Muscle of arm (tissue), 12 donors: ENCODE data around the gene DENND1A. TPM values are rescaled to one million over a fixed set of nuclear protein-coding genes. Genes with fewer than 3 reads are reported as not detected.
"Not testable (repeated sequence)": the region's sequence is repeated elsewhere in the genome, so short reads cannot be mapped to it uniquely, and the experiment has no call there.

ENCODE experiments used
- DNase-seq: peaks from one replicate; pipeline ENCODE4 v3.0.0-alpha.2; 2013
- polyA plus RNA-seq, 12 donors: library from polyadenylated mRNA; unstranded; fragments of 120-200 nt; gene quantifications; one replicate each; pipeline ENCODE4 v1.2.1, GENCODE V29; 2013; ENCODE audit not compliant: insufficient read length in 12 of 12

DENND1A gene
- polyA plus RNA-seq, 12 donors, result 12.7 to 19.4 (median 13.7) TPM; not detected in 1

GRCh38 chr9:123739902-123740301 lies 190.0 kb downstream of the DENND1A start:
- DNase-seq, result no peak

DNA sequence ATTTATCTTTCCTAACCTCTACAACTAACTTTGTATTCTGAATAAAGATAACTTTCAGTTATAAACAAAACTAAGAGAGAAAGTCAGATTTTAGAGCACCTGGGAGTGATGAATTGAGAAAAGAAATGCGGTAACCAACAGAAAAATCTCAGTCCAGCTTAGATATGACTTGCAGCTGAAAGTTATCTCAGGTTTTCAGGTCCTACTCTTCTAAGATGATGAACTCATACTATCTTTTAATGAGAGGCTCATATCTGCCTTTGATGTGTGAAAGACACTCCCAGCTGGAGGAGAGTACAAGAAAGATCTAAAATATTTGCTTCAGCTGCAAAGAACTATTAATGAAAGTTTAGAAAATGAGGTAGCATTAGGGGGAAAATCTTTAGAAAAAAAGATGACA lies 190.5 kb downstream of the DENND1A start:
- no peak for DNase-seq

GRCh38 chr9:123738648-123739047 lies 191.3 kb downstream of the DENND1A start:
- no peak for DNase-seq

- no peak for DNase-seq
Observed at GRCh38 chr9:123735376-123735775, 194.6 kb downstream of the DENND1A start.

DNA sequence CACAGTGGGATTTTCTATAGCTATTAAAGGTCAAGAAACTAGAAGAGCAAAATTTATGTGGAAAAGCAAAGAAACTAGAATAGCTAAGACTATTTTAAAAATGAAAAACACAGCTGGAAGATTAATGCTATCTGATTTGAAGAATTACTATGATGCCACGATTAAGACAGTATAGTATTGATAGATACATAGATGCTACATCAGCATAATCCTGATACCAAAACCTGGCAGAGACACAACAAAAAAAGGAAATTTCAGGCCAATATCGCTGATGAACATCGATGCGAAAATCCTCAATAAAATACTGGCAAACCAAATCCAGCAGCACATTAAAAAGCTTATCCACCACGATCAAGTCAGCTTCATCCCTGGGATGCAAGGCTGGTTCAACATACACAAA lies 201.4 kb downstream of the DENND1A start:
- not testable (repeated sequence) for DNase-seq

- no peak for DNase-seq
Observed at GRCh38 chr9:123727332-123727731, 202.6 kb downstream of the DENND1A start.

GRCh38 chr9:123725389-123725788 lies 204.5 kb downstream of the DENND1A start:
- peak; percentile 23 for DNase-seq

DNA sequence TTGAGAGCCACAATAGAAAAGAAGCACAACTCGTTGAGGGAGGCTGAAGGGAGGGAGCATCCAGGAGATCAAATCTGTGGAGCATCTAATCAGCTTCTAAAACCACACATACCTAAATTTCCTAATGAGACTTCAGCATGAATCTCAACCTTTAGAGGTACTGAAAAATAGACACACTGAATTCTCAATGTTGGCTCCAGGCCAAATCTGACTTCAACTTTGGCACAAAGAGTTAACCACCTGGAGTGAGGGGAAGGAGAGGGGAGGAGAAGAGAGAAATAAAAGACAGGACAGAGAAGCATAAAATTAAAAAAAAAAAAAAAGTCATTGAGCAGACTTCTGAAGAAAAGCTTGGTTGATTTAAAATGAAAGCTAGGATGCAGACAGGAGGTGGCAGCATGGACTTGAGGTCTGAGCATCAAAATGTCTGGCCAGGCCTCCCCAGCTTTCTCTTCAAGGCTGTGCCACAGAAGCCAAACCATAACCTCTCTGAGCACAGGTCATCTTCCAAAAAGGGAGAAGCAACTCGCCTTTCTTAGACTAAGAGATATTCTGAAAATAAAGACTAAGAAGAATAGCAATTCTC lies 205.6 kb downstream of the DENND1A start:
- DNase-seq, result no peak

DNA sequence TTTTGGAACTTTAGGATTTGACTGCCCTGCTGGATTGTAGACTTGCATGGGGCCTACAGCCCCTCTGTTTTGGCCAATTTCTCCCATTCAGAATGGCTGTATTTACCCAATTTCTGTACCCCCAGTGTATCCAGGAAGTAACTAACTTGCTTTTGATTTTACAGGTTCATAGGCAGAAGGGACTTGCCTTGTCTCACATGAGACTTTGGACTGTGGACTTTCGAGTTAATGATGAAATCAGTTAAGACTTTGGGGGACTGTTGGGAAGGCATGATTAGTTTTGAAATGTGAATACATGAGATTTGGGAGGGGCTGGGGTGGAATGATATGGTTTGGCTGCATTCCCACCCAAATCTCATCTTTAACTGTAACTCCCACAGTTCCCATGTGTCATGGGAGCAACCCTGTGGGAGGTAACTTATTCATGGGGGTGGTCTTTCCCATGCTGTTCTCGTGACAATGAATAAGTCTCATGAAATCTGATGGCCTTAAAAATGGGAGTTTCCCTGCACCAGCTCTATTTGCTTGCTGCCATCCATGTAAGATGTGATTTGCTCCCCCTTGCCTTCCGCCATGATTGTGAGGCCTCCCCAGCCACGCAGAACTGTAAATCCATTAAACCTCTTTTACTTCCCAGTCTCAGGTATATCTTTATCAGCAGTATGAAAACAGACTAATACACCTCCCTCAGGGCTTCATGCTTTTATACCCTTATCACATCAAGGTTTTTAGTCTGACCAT lies 206.6 kb downstream of the DENND1A start:
- DNase-seq, result no peak

- DNase-seq, result no peak
Observed at GRCh38 chr9:123722378-123722777, 207.5 kb downstream of the DENND1A start.

- no peak for DNase-seq
Observed at GRCh38 chr9:123718188-123718587, 211.7 kb downstream of the DENND1A start.

DNA sequence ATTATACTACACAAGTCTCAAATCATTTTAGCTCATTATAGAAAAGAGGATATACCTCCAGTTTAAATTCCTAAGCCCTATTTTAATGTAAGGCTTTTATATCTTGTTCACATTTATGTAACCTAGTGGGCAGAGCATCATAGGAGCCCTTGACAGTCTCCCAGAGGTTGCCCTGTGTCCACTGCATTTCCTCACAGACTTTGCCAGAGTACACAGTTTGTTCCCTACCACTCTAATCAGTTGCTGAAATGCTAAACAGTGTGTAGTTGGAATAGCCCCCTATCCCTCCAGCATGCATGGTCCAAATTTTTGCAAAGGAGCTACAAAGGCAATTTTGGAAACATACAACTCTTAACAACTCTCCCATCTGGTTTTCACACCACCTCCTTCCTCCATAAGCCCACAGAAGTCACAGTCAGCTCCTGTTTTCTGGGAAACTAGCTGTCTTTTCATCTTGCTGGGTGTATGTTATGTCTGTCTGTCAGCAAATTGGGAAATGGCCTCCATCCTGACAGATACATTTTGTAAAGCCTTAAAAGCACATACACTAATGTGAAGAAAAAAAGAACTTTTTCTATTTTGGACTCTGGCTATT lies 212.2 kb downstream of the DENND1A start:
- DNase-seq, result no peak

- DNase-seq, result no peak
Observed at GRCh38 chr9:123716339-123716945, 213.5 kb downstream of the DENND1A start.

DNA sequence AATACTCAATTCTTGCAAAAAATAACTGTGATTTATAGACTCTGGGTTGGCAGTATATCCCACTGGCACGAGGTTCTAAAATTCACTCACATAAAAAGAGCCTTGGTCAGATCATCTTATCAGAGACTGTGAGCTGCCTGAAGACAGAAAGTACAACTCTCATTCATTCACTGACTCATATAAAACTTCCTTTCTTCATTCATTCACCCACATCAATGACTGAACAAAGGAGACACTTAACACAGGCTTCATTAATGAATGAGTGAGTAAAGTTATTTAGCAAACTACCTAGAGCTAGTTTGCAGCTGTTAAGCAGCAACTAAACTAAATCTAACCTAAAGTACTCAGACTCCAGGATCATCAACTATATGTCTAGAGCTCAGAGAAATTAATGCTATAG lies 214.7 kb downstream of the DENND1A start:
- no peak for DNase-seq

DNA sequence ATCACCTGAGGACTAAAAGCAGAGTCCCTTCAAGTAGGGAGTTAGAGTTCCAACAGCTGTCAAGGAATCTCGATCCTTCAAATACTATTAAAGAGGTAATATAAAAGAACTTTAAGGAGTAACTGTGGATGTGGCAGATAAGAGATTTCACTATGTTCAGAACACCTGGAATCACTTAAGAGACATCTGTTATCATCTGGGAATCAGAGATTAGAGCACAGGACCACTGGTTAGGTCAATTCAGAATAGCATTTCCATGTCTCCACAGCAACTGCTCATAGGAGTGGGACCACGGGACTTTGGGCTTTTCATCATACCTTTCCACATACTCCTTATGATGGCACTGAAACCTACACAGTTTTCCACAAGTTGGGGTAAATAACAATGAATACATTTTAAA lies 216.6 kb downstream of the DENND1A start:
- DNase-seq, result no peak

- no peak for DNase-seq
Observed at GRCh38 chr9:123712399-123712798, 217.5 kb downstream of the DENND1A start.

DNA sequence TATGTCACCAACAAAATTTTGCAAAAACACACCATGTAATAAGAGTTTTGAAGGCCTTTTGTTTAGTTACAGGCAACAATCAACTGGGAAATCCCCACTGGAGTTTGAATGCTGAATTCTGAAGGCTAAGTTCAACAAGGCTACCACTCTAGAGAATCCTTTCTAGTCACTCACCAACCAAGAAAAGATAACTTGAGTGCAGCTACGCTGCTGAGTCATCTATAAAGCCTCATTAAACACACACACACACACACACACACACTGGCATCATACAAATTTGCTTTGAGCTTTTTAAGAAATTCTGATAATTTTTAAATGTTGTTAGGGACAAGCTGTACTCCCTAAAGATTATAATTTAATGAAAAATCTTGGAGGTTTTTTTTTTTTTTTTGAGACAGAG lies 219.6 kb downstream of the DENND1A start:
- no peak for DNase-seq

- DNase-seq, result no peak
Observed at GRCh38 chr9:123702483-123702882, 227.4 kb downstream of the DENND1A start.

GRCh38 chr9:123697686-123698085 lies 232.2 kb downstream of the DENND1A start:
- DNase-seq, result no peak

GRCh38 chr9:123696476-123696875 lies 233.4 kb downstream of the DENND1A start:
- DNase-seq, result no peak

- no peak for DNase-seq
Observed at GRCh38 chr9:123695386-123695785, 234.5 kb downstream of the DENND1A start.

GRCh38 chr9:123691765-123692303 lies 238.1 kb downstream of the DENND1A start:
- DNase-seq, result no peak
